ENCODE measurements around the gene TRIM38.
"Not testable (repeated sequence)": the region's sequence is repeated elsewhere in the genome, so short reads cannot be mapped to it uniquely, and the experiment has no call there.

TRIM38 gene

DNA sequence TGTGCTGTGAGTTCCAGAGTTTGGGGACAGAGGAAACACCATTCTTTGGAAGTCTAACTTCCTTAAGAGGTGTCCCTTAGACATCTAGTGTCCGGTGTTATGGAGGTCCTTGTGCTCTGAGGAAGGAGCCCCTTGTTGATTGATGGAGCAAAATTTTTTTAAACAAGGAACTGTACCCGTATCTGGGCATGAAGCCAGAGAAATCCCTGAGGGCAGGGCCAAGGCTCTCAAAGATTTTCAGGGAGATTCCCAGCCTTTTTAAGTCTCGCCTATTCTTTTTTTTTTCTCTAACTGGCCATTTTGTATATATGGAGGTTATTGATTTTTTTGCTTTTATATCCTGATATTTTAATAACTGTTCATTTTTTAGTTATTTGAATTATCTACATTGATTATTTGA lies 45.9 kb downstream of the TRIM38 start:
- no peak for DNase-seq

DNA sequence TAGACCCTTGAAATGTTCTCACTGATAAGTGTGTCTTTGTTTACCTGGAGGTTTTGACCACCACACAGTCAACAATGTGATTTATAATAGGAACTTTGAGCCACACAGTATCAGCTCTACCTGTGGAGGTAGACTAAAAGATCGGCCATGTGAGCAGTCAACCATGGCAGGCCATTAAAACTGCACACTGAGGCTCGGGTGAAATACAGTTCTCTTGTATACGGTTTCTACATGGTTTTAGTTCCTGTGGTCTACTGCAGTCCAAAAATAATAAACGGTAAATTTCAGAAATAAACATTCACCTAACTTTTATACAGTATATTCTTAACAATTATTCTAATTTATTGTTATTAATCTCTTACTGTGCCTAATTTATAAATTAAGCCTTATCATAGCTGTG lies 47.2 kb downstream of the TRIM38 start:
- no peak for DNase-seq

DNA sequence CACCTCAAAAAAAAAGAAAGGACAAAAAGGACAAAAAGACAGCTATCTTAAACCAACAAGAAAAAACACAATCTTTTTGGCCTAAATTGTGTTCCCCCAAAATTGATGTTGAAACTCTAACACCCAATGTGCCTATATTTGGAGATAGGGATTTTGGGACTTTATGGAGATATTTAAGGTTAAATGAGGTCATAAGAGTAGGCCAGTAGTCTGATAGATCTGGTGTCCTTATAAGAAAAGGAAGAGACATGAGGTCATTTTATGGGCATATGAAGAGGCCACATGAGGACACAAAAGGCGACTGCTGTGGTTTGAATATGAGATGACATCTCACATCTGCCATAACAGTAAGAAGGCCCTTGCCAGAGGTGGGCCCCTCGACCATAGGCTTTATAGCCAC lies 49.5 kb downstream of the TRIM38 start:
- no peak for DNase-seq

DNA sequence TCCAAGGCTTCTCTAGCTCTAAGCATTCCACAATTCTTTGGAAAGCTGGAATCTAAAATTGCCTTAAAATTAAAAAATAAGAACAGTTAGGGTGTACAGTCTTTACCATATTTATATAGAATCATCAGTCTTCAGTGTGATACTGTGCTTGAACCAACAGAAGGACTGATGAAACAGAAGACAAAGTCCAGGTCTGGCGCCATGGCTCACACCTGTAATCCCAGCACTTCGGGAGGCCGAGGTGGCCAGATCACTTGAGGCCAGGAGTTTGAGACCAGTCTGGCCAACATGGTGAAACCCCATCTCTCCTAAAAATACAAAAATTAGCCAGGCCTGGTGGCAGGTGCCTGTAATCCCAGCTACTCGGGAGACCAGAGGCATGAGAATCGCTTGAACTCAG lies 51.8 kb downstream of the TRIM38 start:
- DNase-seq: not testable (repeated sequence)

DNA sequence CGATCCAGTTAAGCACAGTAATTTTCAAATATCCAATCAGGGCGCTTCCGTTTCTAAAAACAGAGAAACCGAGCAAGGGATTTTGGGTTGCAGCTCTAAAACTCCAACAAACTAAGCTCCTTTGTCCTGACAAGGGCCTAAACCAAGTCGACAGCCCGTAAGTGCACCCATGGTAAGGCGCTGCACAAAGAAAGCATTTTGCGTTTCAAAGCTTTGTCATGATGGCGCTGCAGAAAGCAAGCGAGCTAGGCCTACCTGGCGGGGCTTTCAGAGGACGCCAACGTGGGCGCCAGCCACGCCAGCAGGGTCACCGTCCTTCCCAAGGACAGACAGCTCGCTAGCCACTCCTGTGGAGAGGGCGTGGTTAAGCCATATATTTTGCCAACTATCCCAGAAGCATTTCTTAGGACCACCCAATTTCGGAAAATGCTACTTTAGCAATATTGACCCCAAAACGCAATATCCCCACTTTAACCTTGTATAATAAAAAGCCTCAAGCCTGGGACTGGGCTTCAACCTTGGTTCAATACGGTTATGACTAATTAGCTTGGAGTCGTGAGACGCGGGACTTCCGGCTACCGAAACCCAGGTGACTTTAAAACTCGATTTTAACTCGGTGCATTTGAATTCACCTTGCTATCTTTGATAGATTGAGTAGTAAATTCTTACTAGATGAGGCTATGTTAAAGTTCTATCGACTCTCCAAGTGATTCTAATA lies 53.8 kb downstream of the TRIM38 start:
- DNase-seq: no peak

DNA sequence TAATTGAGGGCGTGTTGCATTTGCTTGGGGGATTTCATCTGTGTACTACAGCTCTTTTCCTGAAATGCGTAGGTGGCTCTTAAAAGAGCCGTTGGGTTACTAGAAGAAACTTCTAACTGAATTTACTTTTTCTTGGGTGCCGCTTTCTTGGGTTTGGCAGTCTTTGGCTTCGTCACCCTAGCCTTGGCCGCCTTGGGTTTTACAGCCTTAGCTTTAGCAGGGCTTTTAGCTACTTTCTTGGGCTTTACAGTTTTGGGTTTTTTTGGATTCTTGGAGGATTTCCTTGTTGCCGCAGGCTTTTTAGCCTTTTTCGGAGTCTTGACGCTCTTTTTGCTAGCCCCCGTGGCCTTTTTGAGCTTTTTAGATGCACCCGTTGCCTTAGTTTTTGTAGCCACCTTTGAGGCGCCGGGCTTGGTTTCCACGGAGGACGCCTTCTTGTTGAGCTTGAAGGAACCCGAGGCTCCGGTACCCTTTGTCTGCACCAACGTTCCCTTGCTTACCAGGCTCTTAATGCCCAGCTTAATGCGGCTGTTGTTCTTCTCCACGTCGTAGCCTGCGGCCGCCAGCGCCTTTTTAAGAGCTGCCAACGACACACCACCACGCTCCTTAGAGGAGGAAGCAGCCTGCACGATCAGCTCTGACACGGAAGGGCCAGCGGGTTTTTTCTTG lies 54.5 kb downstream of the TRIM38 start:
- DNase-seq: no peak

DNA sequence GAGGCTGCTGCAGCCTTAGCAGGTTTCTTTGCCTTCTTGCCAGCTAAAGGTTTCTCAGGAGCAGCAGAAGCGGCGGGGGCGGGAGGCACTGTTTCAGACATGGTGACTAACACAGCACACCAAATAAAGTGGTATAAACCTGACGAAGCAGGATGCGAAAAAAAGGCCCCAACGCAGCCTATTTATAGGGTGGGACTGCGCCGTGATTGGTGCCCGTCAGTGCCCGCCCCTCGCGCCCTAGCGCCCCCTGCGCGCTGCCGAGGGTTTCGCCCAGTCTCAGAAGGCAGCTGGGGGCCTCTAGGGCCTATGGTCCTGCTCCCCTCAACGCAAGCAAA lies 55.0 kb downstream of the TRIM38 start:
- DNase-seq: peak; percentile 83 to 86

DNA sequence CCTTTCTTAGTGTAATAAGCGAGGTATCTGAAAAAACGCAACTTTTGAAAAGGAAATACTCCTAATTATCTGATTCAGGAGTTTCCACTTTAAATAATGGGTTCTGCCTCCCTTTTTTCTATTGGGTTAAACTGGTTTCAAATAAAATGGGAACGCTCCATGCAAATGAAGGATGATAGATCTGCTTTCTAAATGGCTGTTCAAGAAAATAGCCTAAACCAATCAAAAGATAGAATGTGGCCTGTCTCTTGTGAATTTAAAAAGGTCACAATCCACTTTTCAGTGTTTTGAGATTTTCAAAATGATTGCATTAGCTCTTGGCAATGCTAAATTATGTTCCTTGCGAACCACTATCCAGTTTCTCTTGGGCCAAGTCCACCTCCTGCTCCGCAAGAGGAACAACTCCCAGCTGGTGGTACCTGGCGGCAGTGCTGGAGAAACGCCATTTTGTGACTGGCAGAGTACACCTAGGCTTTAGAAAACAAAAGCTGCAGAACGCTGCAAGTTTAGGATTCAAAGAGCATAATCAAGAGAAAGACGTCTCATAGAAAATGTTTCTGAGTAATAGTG lies 56.7 kb downstream of the TRIM38 start:
- no peak for DNase-seq

DNA sequence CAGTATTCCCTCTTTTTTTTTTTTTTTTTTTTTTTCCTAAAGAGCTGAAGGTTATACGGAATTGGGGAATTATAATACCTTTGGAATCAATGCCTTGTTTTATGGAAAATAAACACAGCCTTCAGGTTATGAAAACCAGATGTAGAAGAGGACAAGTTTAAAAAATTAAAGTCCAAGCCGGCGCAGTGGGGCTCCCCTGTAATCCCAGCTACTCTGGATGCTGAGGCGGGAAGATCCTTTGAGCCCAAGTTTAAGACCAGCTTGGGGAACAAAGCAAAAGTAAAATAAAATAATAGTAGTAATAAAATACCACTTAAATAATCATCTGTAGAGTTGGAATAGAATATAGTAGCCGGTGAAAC lies 57.3 kb downstream of the TRIM38 start:
- DNase-seq: no peak

DNA sequence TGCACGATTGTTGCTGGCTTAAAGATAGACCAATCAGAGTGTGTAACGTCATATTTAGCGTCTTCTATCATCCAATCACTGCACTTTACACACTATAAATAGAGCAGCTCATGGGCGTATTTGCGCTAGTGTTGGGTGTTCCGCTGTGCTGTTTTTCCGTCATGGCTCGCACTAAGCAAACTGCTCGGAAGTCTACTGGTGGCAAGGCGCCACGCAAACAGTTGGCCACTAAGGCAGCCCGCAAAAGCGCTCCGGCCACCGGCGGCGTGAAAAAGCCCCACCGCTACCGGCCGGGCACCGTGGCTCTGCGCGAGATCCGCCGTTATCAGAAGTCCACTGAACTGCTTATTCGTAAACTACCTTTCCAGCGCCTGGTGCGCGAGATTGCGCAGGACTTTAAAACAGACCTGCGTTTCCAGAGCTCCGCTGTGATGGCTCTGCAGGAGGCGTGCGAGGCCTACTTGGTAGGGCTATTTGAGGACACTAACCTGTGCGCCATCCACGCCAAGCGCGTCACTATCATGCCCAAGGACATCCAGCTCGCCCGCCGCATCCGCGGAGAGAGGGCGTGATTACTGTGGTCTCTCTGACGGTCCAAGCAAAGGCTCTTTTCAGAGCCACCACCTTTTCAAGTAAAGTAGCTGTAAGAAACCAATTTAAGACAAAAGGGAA lies 57.9 kb downstream of the TRIM38 start:
- peak; percentile 64 to 67 for DNase-seq

DNA sequence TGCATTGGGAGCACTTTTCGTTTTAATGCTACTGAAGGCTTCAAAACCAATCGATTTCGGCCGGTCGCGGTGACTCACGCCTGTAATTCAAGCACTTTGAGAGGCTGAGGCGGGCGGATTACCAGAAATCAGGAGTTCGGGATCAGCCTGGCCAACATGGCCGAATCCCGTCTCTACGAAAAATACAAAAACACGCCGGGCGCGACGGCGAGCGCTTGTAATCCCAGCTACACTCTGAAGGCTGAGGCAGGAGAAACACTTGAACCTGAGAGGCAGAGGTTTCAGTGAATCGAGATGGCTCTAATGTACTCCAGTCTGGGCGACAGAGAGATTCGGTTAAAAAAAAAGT lies 58.4 kb downstream of the TRIM38 start:
- peak; percentile 59 to 69 for DNase-seq

DNA sequence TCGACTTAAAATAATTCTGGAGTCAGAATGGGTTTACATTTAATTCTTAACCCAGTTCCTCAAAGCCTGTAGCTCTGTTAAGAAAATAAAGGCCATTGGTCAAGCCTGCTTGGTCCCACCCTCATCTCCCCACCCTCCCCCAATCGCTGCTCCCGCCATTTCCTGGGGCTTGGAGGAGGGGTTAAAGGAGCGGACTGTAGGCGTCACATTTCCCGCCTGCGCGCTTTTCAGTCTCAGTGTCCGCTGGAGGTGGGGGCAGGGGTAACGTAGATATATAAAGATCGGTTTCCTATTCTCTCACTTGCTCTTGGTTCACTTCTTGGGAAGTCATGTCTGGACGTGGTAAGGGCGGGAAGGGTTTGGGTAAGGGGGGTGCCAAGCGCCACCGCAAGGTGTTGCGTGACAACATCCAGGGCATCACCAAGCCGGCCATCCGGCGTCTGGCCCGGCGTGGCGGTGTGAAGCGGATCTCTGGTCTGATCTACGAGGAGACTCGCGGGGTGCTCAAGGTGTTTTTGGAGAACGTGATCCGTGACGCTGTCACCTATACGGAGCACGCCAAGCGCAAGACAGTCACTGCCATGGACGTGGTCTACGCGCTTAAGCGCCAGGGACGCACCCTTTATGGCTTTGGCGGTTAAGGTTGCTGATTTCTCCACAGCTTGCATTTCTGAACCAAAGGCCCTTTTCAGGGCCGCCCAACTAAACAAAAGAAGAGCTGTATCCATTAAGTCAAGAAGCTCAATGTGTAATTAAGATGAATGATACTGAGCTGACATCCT lies 58.9 kb downstream of the TRIM38 start:
- DNase-seq: peak; percentile 82 to 86

DNA sequence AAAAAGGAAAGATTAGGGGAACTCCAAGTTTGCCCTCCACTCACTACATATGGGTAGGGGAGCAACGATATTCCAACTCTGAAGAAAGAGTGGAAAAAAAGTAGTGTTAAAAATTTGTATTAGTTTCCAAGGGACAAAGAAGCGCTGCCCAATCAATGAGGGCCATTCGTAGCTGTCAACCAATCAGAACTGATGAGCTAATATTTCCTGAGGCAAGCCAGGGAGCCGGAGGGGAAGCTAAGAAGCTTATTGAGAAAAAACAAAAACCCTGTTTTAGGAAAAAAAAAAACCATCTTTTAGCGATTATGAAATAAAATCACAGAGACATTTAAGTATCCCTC lies 59.5 kb downstream of the TRIM38 start:
- DNase-seq: peak in 1 of 2 donors; percentile 40

DNA sequence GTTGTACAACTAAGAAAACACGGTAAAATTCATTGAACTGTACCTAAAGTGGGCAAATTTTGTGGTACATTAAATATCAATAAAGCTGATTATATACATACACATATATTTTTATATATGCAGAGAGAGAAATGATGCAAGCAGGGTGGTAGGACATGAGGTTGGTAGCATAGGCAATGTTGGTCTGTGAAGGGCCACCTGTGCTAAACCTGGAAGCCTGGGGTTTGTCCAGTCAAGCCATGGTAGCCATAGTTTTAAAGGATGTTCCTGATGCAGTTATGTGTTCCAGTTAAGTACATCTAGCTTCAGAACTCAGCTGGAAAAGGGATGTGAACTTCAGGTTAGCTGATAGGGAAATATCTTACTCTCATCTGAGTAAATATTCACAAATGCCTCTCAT lies 60.1 kb downstream of the TRIM38 start:
- no peak for DNase-seq

DNA sequence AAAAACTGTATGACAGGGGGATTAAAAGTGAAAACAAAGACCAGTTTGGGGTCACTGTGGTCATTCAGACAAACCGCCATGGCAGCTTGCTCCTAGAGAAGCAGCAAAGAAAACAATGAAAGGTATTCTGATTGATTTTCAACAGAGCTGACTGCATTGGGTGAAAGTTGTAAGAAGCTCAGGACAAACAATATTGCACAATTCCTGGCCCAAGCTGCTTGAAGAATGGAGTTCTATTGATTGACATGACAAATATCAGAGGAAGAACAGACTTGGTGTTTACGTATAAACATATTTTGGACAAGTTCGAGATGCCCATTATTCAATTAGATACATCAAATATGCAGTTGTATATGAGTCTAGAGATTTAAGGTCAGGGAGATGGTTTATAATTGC lies 62.0 kb downstream of the TRIM38 start:
- no peak for DNase-seq

DNA sequence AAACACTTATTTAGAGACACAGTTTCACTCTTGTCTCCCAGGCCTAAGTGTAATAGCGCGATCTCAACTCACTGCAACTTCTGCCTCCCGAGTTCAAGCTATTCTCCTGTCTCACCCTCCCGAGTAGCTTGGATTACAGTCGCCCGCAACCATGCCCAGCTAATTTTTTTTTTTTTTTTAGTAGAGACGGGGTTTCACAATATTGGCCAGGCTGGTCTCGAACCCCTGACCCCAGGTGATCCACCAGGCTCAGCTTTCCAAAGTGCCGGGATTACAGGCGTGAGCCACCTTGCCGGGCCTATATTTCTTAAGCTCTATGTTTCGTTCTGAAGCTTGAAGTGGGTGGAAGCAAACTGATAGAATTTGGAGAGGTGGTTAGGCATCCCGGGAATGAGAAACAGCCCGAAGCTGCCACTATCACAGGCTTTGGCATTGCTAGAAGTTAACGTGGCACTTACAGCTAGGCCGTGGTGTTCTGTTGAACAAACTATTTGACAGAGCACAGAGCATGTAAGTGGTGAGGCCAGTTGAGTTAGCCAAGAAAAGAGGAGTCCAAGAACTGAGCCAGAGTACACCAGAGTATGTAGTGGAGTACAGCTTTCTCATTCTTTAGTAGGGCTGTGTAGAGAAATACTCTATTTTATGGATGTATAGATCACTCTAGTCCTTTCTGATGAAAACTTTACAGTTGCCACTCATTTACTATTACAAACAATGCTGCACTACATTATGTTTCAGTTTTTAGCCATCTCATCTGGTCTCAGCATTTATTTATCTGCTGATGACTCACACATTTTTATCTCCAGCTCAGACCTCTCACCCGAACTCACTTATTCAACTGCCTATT lies 62.7 kb downstream of the TRIM38 start:
- no peak for DNase-seq

DNA sequence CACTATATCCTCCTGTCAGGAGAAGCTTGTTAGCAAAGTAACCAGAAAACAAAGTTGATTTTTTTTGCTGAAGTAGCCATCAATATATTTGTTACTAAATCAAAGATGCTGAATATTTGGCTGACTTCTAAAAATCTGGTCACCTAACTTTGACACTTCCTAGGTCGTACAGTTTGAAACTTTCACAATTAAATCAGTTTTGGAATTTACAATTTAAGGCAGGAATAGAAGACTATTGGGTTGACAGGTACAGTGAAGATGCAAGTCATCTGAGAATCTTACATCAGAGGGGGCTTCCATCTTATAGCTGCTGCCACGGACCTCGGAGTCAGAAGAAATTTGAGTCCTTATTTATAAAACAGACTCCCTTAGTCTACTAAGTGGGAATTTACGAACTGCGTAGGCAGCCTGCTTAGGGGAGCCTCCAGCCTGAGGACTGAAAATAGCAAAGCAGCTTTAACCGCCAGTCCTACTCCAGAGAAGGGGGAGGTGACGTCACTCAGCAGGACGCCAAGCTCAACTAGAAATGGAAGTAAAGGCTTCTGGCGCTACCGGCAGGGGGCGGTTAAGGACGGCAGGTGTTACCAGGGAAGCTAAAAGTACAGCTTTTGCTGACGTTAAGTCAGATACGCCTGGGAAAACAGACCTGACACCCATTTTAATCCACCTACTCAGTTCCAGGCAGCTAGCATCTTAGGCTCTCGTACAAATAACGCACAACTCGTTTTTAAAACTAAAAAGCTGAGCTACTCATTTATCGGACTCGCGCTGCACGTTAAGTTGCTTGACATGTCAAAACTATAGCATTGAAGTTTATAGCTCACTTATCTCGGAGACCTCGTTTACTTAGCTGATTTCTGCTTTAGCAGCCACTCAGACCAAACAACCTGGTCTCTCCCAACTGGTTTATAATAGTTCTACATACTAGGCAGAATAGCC lies 63.6 kb downstream of the TRIM38 start:
- peak; percentile 87 to 90 for DNase-seq

DNA sequence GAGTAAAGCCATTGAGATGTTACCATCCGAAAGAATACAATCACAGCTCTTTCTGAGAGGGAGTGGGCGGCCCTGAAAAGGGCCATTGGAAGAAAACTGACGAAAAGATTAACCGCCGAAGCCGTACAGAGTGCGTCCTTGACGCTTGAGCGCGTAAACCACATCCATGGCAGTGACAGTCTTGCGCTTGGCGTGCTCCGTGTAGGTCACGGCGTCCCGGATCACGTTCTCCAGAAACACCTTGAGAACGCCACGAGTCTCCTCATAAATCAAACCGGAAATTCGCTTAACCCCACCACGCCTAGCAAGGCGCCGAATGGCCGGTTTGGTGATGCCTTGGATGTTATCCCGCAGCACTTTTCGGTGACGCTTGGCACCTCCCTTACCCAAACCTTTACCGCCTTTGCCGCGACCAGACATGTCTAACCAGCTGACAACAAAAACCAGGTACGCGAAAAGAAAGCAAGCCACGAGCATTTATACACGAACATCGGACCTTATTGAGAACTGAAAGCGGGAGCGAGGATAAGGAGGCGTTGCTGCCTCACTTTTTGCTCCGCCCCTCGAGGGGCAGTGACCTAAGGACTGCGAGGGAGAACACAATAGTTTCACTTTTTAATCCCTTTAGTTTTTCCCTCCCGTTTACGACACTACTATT lies 64.4 kb downstream of the TRIM38 start:
- DNase-seq: peak; percentile 88 to 89

DNA sequence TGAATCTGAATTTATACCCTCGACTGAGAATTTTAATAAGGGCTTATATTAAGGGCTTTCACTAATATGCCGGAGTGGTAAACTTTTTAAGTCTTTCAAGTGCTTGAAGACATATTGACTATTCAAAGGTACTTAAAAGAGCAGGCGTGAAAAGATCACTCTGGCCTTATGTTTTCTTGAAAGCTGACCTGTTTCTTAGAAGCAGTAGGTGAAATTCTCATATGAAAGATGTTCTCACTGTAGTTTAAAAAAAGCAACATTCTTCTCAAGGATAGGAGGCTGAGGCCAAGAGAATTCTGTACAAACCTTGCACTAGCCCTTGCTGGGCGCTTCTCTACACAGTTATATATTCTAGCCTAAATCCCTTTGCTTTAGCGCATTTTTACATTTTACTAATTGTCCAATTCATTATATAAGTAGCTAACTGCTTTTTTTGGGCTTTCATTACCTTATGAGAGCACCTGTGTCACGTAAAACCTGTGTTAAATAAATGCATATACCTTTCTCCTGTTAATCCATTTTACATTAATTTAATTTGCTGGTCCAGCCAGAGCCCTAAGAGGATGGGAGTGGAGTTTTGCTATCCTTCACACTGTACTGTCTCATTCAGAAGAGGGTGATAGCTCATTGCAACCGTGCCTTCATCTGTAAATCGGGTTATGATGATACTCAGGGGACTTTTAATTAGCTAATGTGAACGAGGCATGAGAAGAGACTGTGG lies 65.0 kb downstream of the TRIM38 start:
- DNase-seq: no peak

DNA sequence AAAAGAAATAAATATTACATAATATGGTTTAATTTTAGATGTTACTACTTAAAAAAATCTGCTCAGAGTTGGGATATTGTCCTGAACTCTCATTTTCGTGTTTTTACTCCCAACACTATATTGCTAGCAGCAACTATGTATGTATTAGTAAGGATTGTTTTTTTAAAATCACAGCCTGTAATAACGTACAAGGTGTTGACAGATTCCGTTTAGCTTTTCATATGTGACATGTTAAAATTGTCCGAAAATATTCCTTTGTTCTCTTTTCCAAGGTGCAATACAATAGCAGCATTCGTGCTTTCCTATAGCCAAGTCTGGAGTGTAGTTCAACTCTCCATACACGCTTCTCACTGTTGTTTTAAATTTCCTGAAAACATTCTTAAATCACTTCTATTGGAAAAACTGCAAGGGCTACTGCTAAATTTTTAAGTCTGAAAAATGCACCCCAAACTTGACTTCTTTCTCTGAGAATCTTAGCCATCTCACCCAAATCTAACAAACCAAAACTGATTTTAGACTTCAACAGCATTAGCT lies 65.7 kb downstream of the TRIM38 start:
- DNase-seq: no peak
